Fibroblast of mammary gland (primary cell): Measurements from ENCODE around the gene RIGI.
A peak's percentile ranks its signal among the peaks of the same experiment; 100 is the strongest.

Source experiments
- DNase-seq: peaks from one replicate; pipeline ENCODE4 v3.0.0-alpha.2; 2010; ENCODE audit warnings: low read depth
- H3K4me3 ChIP-seq: 2 replicates; pipeline ENCODE4 v1.5.1; 2011; ENCODE audit warnings: low read depth, mild to moderate bottlenecking, low read length, moderate library complexity; ENCODE audit not compliant: control insufficient read depth
- CTCF ChIP-seq: conservative IDR thresholded peaks from 2 replicates; pipeline ENCODE4 v1.5.1; 2011; ENCODE audit warnings: low read depth, low read length, inconsistent platforms; ENCODE audit not compliant: control insufficient read depth, insufficient read depth

RIGI gene

GRCh38 chr9:32526041-32526706 lies at the start of gene RIGI:
Gene RIGI, minus strand, starts transcription at chr9:32526196. Its CDS starts 30 bp downstream, at chr9:32526166.
- peak within 1 kb of the TSS; percentile 70 for H3K4me3 ChIP-seq
- TF ChIP-seq CTCF: peak; percentile 34
- peak; percentile 89 for DNase-seq

- no peak for TF ChIP-seq CTCF
- DNase-seq: no peak
- no peak overlapping the region for H3K4me3 ChIP-seq
Measured at GRCh38 chr9:32574858-32575257, 48.9 kb upstream of the RIGI start.

GRCh38 chr9:32573821-32574220 lies 47.8 kb upstream of the RIGI start:
- H3K4me3 ChIP-seq: no peak overlapping the region
- DNase-seq: no peak

GRCh38 chr9:32572900-32573523 lies 47.0 kb upstream of the RIGI start, which contains the start of gene NDUFB6:
Gene NDUFB6, minus strand, starts transcription at chr9:32573159. Its CDS starts 99 bp downstream, at chr9:32573060.
- TF ChIP-seq CTCF: no peak
- peak within 1 kb of the TSS; percentile 83 for H3K4me3 ChIP-seq
- DNase-seq: peak; percentile 91

More at GRCh38 chr9:32573821-32574220, 47.8 kb upstream of the RIGI start:
- TF ChIP-seq CTCF: no peak

GRCh38 chr9:32571969-32572899 lies 46.2 kb upstream of the RIGI start:
- DNase-seq: peak; percentile 81
- peak overlapping the region; percentile 83 for H3K4me3 ChIP-seq

GRCh38 chr9:32570262-32570661 lies 44.3 kb upstream of the RIGI start:
- no peak for TF ChIP-seq CTCF
- no peak overlapping the region for H3K4me3 ChIP-seq
- no peak for DNase-seq

More at GRCh38 chr9:32571969-32572899, 46.2 kb upstream of the RIGI start:
- peak; percentile 83 for TF ChIP-seq CTCF
